ENCODE results near the gene GNPTG. TPM values are rescaled to one million over a fixed set of nuclear protein-coding genes. Genes with fewer than 3 reads are reported as not detected.
A peak's percentile ranks its signal among the peaks of the same experiment; 100 is the strongest.

Gene GNPTG
- total and polyA plus RNA-seq, 2 of the 13 experiments (the other 11 are each of a cell fraction or from before 2014, with no cell fraction given): 22.7 to 71.1 TPM

GRCh38 chr16:1345087-1345486, 6.6 kb upstream of the GNPTG start:
- Histone ChIP-seq H3K79me2 (ENCODE audit: insufficient read depth, low read length) (peaks cover under 1% of the 10 kb centered on the region), H3K36me3 (replicated peaks in 1 of 2; ENCODE audit: control insufficient read depth in 1 of 2, insufficient read depth in 2 of 2, low read length in 2 of 2) (peaks cover 6 to 9% of the 10 kb centered on the region in 2 experiments; a peak in 4 of 5 replicates), H3K4me2 (ENCODE audit: low read depth, low read length) (no peak overlapping the region), H3K27ac (ENCODE audit: extremely low read length, insufficient read depth, low read length) (no peak overlapping the region), H3K27me3 (ENCODE audit: control insufficient read depth in 1 of 2, insufficient read depth in 2 of 2, low read length in 2 of 2) (peaks cover 0 to 15% of the 10 kb centered on the region in 2 experiments; a peak in 2 of 5 replicates), H2AFZ (ENCODE audit: low read length) (no peak overlapping the region), H3K9me3 (ENCODE audit: low read length) (no peaks in the 10 kb centered on the region), H3K4me3 (replicated peaks in 1 of 3; ENCODE audit: insufficient read depth in 1 of 3, low read depth in 2 of 3, low read length in 3 of 3) (no peak overlapping the region), H3K4me1 (ENCODE audit: insufficient read depth, low read length) (peaks cover 20% of the 10 kb centered on the region), H4K20me1 (ENCODE audit: insufficient read depth, low read length) (no peaks in the 10 kb centered on the region), H3K9ac (ENCODE audit: insufficient read depth, low read depth, low read length) (no peak overlapping the region)
- 83% methylated on average over 6 of the region's 11 CpGs for WGBS (ENCODE audit: low lambda C conversion rate)
- ChIA-PET CTCF (ENCODE audit: low intra/inter-chr PET ratio, low total read pairs) (no interaction called here), POLR2A (no interaction called here)
- DNase-seq (ENCODE audit: low spot score): no peak
- intact Hi-C loops (cut with micrococcal nuclease; ENCODE audit: unreplicated experiment): no loop called here
- no peak for TF ChIP-seq NFIB (CRISPR knock-in tag; IDR thresholded peaks at IDR 0.05; ENCODE audit: borderline replicate concordance)
- no peak for TF ChIP-seq ZNF350 (CRISPR knock-in tag; IDR thresholded peaks at IDR 0.05; ENCODE audit: borderline replicate concordance, low read depth)
- FAIRE-seq: no peak
- no peak for ATAC-seq
- in situ Hi-C loops (cut with HindIII; ENCODE audit: extremely low pct_ligation_motif_present, low pct_unique_long_range_greater_than_20kb): no loop called here
- BruUV-seq (replicated peaks): no TSS peak

GRCh38 chr16:1345651-1346421, 5.9 kb upstream of the GNPTG start:
- Histone ChIP-seq H3K4me3 (replicated peaks in 1 of 3; ENCODE audit: insufficient read depth in 1 of 3, low read depth in 2 of 3, low read length in 3 of 3) (no peak overlapping the region), H3K9me3 (ENCODE audit: low read length) (no peaks in the 10 kb centered on the region), H3K27ac (ENCODE audit: extremely low read length, insufficient read depth, low read length) (no peak overlapping the region), H4K20me1 (ENCODE audit: insufficient read depth, low read length) (no peaks in the 10 kb centered on the region), H2AFZ (ENCODE audit: low read length) (no peak overlapping the region), H3K79me2 (ENCODE audit: insufficient read depth, low read length) (peaks cover 8% of the 10 kb centered on the region), H3K4me1 (ENCODE audit: insufficient read depth, low read length) (peaks cover 27% of the 10 kb centered on the region), H3K36me3 (replicated peaks in 1 of 2; ENCODE audit: control insufficient read depth in 1 of 2, insufficient read depth in 2 of 2, low read length in 2 of 2) (peaks cover 6 to 14% of the 10 kb centered on the region in 2 experiments; a peak in 4 of 5 replicates), H3K9ac (ENCODE audit: insufficient read depth, low read depth, low read length) (no peak overlapping the region), H3K4me2 (ENCODE audit: low read depth, low read length) (no peak overlapping the region), H3K27me3 (ENCODE audit: control insufficient read depth in 1 of 2, insufficient read depth in 2 of 2, low read length in 2 of 2) (peaks cover 0 to 10% of the 10 kb centered on the region in 2 experiments; a peak in 2 of 5 replicates)
- ChIA-PET POLR2A (no interaction called here), CTCF (ENCODE audit: low intra/inter-chr PET ratio, low total read pairs) (no interaction called here)
- ATAC-seq: no peak
- in situ Hi-C loops (cut with HindIII; ENCODE audit: extremely low pct_ligation_motif_present, low pct_unique_long_range_greater_than_20kb): no loop called here
- no peak for DNase-seq (ENCODE audit: low spot score)
- intact Hi-C loops (cut with micrococcal nuclease; ENCODE audit: unreplicated experiment): no loop called here
- WGBS (ENCODE audit: low lambda C conversion rate): 84% methylated on average over 19 of the region's 31 CpGs
- FAIRE-seq: no peak
- no TSS peak for BruUV-seq (replicated peaks)
- no peak for TF ChIP-seq ZBTB2 (CRISPR knock-in tag; IDR thresholded peaks at IDR 0.05; ENCODE audit: low read depth)
- no peak for TF ChIP-seq ZZZ3 (CRISPR knock-in tag; IDR thresholded peaks at IDR 0.05; ENCODE audit: borderline replicate concordance)
- peak; percentile 69 for TF ChIP-seq AGO1 (IDR thresholded peaks at IDR 0.05; ENCODE audit: low read depth, low read length, poor library complexity, severe bottlenecking)
- TF ChIP-seq ETV6 (CRISPR knock-in tag; conservative IDR thresholded peaks at IDR 0.05): no peak
- no peak for TF ChIP-seq ZNF704 (CRISPR knock-in tag; IDR thresholded peaks at IDR 0.05; ENCODE audit: borderline replicate concordance)
- no peak for TF ChIP-seq NRL (CRISPR knock-in tag; IDR thresholded peaks at IDR 0.05; ENCODE audit: borderline replicate concordance)
- TF ChIP-seq HNRNPL (IDR thresholded peaks at IDR 0.05; ENCODE audit: low read depth, low read length): no peak
- TF ChIP-seq ELF4 (CRISPR knock-in tag; IDR thresholded peaks at IDR 0.05; ENCODE audit: borderline replicate concordance): no peak
- no peak for TF ChIP-seq THAP11 (CRISPR knock-in tag; IDR thresholded peaks at IDR 0.05)
